GM12872 (cell line): ENCODE data around the gene MYO18A.

Source experiments
- CTCF ChIP-seq: IDR thresholded peaks from 3 replicates; pipeline ENCODE4 v1.5.1; 2011; ENCODE audit warnings: low read depth, mild to moderate bottlenecking, low read length, moderate library complexity; ENCODE audit not compliant: insufficient read depth

Gene MYO18A

GRCh38 chr17:29062215-29062614 lies 118.0 kb downstream of the MYO18A start:
- no peak for TF ChIP-seq CTCF

DNA sequence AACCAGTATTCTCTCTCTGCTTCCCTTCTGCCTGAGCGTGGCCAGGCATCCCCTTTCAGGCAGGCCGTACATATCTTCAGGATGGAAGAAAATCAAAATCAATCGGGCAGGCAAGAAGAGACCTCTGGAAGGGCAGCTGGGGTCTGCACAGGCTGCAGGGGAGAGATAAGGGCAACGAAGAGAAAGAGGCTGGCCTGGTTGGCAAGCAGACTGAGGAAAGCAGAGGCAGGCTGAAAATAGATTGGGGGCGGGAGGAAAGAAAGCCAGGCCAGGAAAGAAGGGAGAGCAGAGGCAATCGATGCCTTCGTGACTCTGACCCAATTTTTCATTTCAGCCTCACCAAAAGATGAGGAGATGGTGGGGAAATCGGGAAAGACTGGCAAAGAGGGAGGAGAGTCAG lies 119.2 kb downstream of the MYO18A start:
- TF ChIP-seq CTCF, result no peak

DNA sequence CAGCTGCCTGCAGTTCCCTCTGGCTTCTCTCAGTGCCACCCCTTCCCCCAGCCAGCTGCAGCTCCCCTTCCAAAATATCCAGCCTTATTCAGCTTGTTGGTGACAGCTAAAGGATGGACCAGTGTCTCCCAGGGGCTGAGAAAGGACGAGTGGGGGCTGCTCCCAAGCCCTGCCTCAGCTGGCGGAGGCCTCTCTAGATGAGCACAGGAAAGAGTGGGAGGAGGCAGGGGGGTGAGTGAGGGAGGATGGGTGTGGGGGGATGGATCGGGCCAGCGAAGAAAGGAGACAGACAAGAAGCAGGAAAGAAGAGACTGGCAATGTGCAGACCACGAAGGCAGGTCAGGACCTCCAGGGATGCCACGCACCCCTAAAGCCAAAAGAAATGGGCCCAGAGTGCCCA lies 119.7 kb downstream of the MYO18A start:
- no peak for TF ChIP-seq CTCF

- no peak for TF ChIP-seq CTCF
These were observed 120.9 kb downstream of the MYO18A start for GRCh38 chr17:29059281-29059680.

DNA sequence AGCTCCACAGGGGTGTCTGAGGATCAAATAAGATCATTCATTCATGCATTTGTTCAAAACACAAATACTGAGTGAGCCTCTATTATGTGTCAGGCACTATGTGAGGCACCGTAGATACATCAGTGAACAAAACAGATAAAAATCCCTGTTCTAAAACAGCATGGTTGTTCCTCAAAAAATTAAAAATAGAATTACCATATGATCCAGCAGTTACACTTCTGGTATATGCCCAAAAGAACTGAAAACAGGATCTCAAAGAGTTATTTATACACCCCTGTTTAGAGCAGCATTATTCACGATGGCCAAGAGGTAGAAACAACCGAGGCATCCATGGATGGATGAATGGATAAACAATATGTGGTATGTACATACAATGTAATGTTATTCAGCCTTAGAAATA lies 121.8 kb downstream of the MYO18A start:
- TF ChIP-seq CTCF, result no peak

GRCh38 chr17:29057361-29057760 lies 122.8 kb downstream of the MYO18A start:
- no peak for TF ChIP-seq CTCF

GRCh38 chr17:29054835-29055234 lies 125.4 kb downstream of the MYO18A start:
- TF ChIP-seq CTCF, result no peak

DNA sequence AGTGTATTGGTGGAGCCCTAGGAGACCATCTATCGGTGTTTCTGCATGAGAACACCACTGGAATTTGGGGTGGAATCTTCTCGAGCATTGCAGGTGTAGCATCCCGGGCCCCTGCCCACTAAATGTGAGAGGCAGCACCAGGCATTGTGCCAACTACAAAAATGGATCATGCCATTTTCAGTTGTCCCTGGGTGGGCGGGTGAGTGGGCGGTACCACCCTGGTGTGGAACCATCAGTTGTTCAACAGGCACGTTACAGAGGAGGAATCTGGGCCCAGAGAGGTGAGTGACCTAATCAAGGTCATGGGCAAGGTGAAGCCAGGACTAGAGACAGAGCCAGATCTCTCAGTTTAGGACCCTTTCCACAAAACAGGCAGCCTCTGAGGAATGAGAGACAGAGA lies 128.5 kb downstream of the MYO18A start:
- no peak for TF ChIP-seq CTCF
